HG03066 (cell line): ENCODE measurements around the gene GAGE12J.
"Not testable (repeated sequence)": the region's sequence is repeated elsewhere in the genome, so short reads cannot be mapped to it uniquely, and the experiment has no call there.

Source experiments
- ATAC-seq: cut with Tn5 transposase; IDR thresholded peaks from one replicate; pipeline ENCODE4 v1.9.1; 2021; ENCODE audit warnings: low read depth; ENCODE audit not compliant: unreplicated experiment

GAGE12J gene

GRCh38 chrX:49321737-49322136 is at the start of gene GAGE12J:
Gene GAGE12J, plus strand, starts transcription at chrX:49322037. Its CDS starts 1,157 bp downstream, at chrX:49323194.
- not testable (repeated sequence) for ATAC-seq

- ATAC-seq, result no peak
These were observed 49.4 kb upstream of the GAGE12J start for GRCh38 chrX:49272421-49272820.

- ATAC-seq, result no peak
These were observed 48.6 kb upstream of the GAGE12J start for GRCh38 chrX:49273181-49273727.

- ATAC-seq, result no peak
These were observed 45.6 kb upstream of the GAGE12J start for GRCh38 chrX:49276207-49276606.

GRCh38 chrX:49276671-49277534 is 44.9 kb upstream of the GAGE12J start:
- ATAC-seq, result no peak

- no peak for ATAC-seq
These were observed 44.4 kb upstream of the GAGE12J start for GRCh38 chrX:49277535-49277830.

GRCh38 chrX:49278081-49278480 is 43.8 kb upstream of the GAGE12J start:
- ATAC-seq, result no peak

- no peak for ATAC-seq
These were observed 39.2 kb upstream of the GAGE12J start for GRCh38 chrX:49282647-49283011.

- no peak for ATAC-seq
These were observed 37.6 kb upstream of the GAGE12J start for GRCh38 chrX:49284212-49284611.

- no peak for ATAC-seq
These were observed 35.7 kb upstream of the GAGE12J start for GRCh38 chrX:49286136-49286535.

- no peak for ATAC-seq
These were observed 35.3 kb upstream of the GAGE12J start for GRCh38 chrX:49286581-49286980.

GRCh38 chrX:49287665-49288064 is 34.2 kb upstream of the GAGE12J start:
- no peak for ATAC-seq

GRCh38 chrX:49290215-49290614 is 31.6 kb upstream of the GAGE12J start:
- ATAC-seq, result no peak

GRCh38 chrX:49291615-49292337 is 30.1 kb upstream of the GAGE12J start:
- ATAC-seq, result no peak

- no peak for ATAC-seq
These were observed 29.2 kb upstream of the GAGE12J start for GRCh38 chrX:49292400-49293362.

- not testable (repeated sequence) for ATAC-seq
These were observed 22.5 kb upstream of the GAGE12J start for GRCh38 chrX:49299293-49299692.

- ATAC-seq, result no peak
These were observed 21.1 kb upstream of the GAGE12J start for GRCh38 chrX:49300703-49301102.

- ATAC-seq, result no peak
These were observed 18.5 kb upstream of the GAGE12J start, which contains the start of gene GAGE10 for GRCh38 chrX:49303346-49303745. Gene GAGE10, plus strand, starts transcription at chrX:49303646. Its CDS starts 1,214 bp downstream, at chrX:49304860.

- ATAC-seq, result not testable (repeated sequence)
These were observed 14.1 kb upstream of the GAGE12J start for GRCh38 chrX:49307775-49308174.

GRCh38 chrX:49308604-49309269 is 13.1 kb upstream of the GAGE12J start:
- no peak for ATAC-seq
